Measurements from ENCODE around the gene CEP112. TPM values are rescaled to one million over a fixed set of nuclear protein-coding genes. Genes with fewer than 3 reads are reported as not detected.

CEP112 gene
- total RNA-seq, 4 donors from 2014 or later, result 1.1 to 12.9 (median 9.1) TPM

GRCh38 chr17:65790241-65790640, 401.7 kb downstream of the CEP112 start:
- WGBS, 2 donors (ENCODE audit: low coverage in 1 of 2), result 75 to 89% methylated on average over 3 to 4 of the region's 4 CpGs
- no peak overlapping the region for H3K27ac ChIP-seq
- no peaks in the 10 kb centered on the region for H3K27me3 ChIP-seq
- in situ Hi-C loops (cut with MboI; ENCODE audit: low pct_ligation_motif_present in 1 of 4, low pct_unique_long_range_greater_than_20kb in 1 of 4, low sequenced_read_pairs in 3 of 4) (loop anchor here in 3 of 4 donors (25.0 kb wide), 2 partner anchors 228 to 503 kb away; partner anchors contain the start of gene AXIN2 (in 1 of the 3)), intact Hi-C loops (cut with DNase I; ENCODE audit: low total_unique reads) (no loop called here)
- H3K9me3 ChIP-seq, result no peaks in the 10 kb centered on the region
- TF ChIP-seq POLR2AphosphoS5 (IDR thresholded peaks at IDR 0.05) (no peak), CTCF (IDR thresholded peaks at IDR 0.05) (no peak), POLR2A (IDR thresholded peaks at IDR 0.05) (no peak), EP300 (IDR thresholded peaks at IDR 0.05; ENCODE audit: low read depth) (no peak)
- no peak overlapping the region for H3K4me3 ChIP-seq
- H3K4me1 ChIP-seq, result peaks cover 0 to 7% (median 6%) of the 10 kb centered on the region in 4 donors
- H3K36me3 ChIP-seq, result no peaks in the 10 kb centered on the region
- no peak for DNase-seq

- peaks cover 10 to 23% (median 22%) of the 10 kb centered on the region in 4 donors for H3K4me1 ChIP-seq
- no peaks in the 10 kb centered on the region for H3K9me3 ChIP-seq
- no peak for DNase-seq
- TF ChIP-seq POLR2AphosphoS5 (IDR thresholded peaks at IDR 0.05) (no peak), CTCF (IDR thresholded peaks at IDR 0.05) (no peak), EP300 (IDR thresholded peaks at IDR 0.05; ENCODE audit: low read depth) (no peak), POLR2A (IDR thresholded peaks at IDR 0.05) (no peak)
- no peaks in the 10 kb centered on the region for H3K27me3 ChIP-seq
- H3K4me3 ChIP-seq, result no peak overlapping the region
- WGBS, 2 donors (ENCODE audit: low coverage in 1 of 2), result 98 to 100% methylated on average over 1 of the region's 1 CpG
- in situ Hi-C loops (cut with MboI; ENCODE audit: low pct_ligation_motif_present in 1 of 4, low pct_unique_long_range_greater_than_20kb in 1 of 4, low sequenced_read_pairs in 3 of 4) (loop anchor here in 3 of 4 donors (25.0 kb wide), 2 partner anchors 225 to 500 kb away; partner anchors contain the start of gene AXIN2 (in 1 of the 3)), intact Hi-C loops (cut with DNase I; ENCODE audit: low total_unique reads) (no loop called here)
- no peak overlapping the region for H3K27ac ChIP-seq
- H3K36me3 ChIP-seq, result no peaks in the 10 kb centered on the region
These were observed 404.4 kb downstream of the CEP112 start for GRCh38 chr17:65787503-65787902.

- peak overlapping the region in 1 of 4 donors; percentile 71 for H3K27ac ChIP-seq
- H3K36me3 ChIP-seq, result no peaks in the 10 kb centered on the region
- H3K9me3 ChIP-seq, result no peaks in the 10 kb centered on the region
- in situ Hi-C loops (cut with MboI; ENCODE audit: low pct_ligation_motif_present in 1 of 4, low pct_unique_long_range_greater_than_20kb in 1 of 4, low sequenced_read_pairs in 3 of 4), result loop anchor here in 3 of 4 donors (25.0 kb wide), 2 partner anchors 224 to 499 kb away; partner anchors contain the start of gene AXIN2 (in 1 of the 3)
- WGBS, 2 donors (ENCODE audit: low coverage in 1 of 2), result 93 to 96% methylated on average over 3 to 5 of the region's 5 CpGs
- no peak for DNase-seq
- no peaks in the 10 kb centered on the region for H3K27me3 ChIP-seq
- H3K4me1 ChIP-seq, result peaks cover 10 to 23% (median 22%) of the 10 kb centered on the region in 4 donors
- intact Hi-C loops (cut with DNase I; ENCODE audit: low total_unique reads), result no loop called here
- no peak overlapping the region for H3K4me3 ChIP-seq
- TF ChIP-seq CTCF (IDR thresholded peaks at IDR 0.05), result no peak
- no peak for TF ChIP-seq EP300 (IDR thresholded peaks at IDR 0.05; ENCODE audit: low read depth)
- TF ChIP-seq POLR2AphosphoS5 (IDR thresholded peaks at IDR 0.05), result no peak
These were observed 405.5 kb downstream of the CEP112 start for GRCh38 chr17:65786479-65786878.

- in situ Hi-C loops (cut with MboI; ENCODE audit: low pct_ligation_motif_present in 1 of 4, low pct_unique_long_range_greater_than_20kb in 1 of 4, low sequenced_read_pairs in 3 of 4), result loop anchor here in 3 of 4 donors (25.0 kb wide), 2 partner anchors 223 to 498 kb away; partner anchors contain the start of gene AXIN2 (in 1 of the 3)
- Histone ChIP-seq H3K27me3 (no peaks in the 10 kb centered on the region), H3K27ac (peak overlapping the region; percentile 60 to 77 (median 70)), H3K36me3 (no peaks in the 10 kb centered on the region), H3K9me3 (no peaks in the 10 kb centered on the region), H3K4me1 (peaks cover 10 to 27% (median 22%) of the 10 kb centered on the region in 4 donors), H3K4me3 (no peak overlapping the region)
- DNase-seq, result no peak
- TF ChIP-seq POLR2A (IDR thresholded peaks at IDR 0.05) (no peak), CTCF (IDR thresholded peaks at IDR 0.05) (no peak), EP300 (IDR thresholded peaks at IDR 0.05; ENCODE audit: low read depth) (no peak), POLR2AphosphoS5 (IDR thresholded peaks at IDR 0.05) (peak; percentile 55 to 73 (median 65))
- intact Hi-C loops (cut with DNase I; ENCODE audit: low total_unique reads), result no loop called here
- whole genome bisulfite sequencing, 2 donors (ENCODE audit: low coverage in 1 of 2), result 0 to 3% methylated on average over 1 of the region's 1 CpG
These were observed 406.8 kb downstream of the CEP112 start for GRCh38 chr17:65785109-65785508.
